NK-92 (cell line): Measurements from ENCODE around the gene RGS19.

Source experiments
- DNase-seq: peaks from one replicate; lab custom pipeline; 2025; ENCODE audit not compliant: unreplicated experiment; lab: John Stamatoyannopoulos, UW

Gene RGS19

DNA sequence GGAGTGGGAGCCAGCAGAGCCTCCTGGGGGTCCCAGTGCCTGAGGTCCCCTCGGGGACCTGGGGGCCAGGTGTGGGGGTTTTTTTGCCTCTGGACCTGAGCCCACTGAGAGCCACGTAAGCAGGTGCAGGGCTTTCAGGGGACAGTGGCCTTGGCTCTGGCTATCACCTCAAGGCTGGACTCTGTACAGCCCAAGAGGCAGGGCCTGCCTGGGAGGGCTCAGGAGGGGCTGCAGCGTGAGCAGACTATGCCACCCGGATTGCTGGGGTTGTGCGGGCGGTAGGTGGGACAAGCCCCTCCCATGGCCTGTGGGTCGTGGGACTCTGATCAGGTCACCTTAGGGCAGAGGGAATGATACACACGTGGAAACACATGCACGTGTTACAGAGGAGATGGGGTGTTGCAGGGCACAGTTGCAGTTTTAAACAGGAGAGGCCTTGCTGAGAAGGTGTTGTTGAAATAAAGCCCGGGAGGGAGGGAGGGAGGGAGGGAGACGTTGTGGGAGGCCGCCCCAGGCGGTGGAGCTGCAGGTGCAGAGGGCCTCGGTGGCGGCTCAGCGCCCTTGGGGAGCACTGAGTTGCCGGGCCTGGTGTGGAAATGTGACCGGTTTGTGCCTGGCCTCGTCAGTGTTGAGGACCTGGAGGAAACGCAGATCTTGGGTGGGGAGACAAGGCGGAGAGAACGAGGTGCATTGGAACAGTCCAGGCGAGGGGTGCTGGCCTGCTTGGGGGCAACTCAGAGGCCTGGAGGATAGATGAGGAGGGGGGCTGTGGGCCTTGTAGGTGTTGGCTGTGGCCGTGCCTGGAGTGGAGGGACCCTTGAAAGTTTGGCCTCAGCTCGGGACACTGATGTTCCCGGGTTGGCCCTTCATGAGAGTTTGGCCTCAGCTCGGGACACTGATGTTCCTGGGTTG is 14.0 kb downstream of the RGS19 start:
- no peak for DNase-seq

DNA sequence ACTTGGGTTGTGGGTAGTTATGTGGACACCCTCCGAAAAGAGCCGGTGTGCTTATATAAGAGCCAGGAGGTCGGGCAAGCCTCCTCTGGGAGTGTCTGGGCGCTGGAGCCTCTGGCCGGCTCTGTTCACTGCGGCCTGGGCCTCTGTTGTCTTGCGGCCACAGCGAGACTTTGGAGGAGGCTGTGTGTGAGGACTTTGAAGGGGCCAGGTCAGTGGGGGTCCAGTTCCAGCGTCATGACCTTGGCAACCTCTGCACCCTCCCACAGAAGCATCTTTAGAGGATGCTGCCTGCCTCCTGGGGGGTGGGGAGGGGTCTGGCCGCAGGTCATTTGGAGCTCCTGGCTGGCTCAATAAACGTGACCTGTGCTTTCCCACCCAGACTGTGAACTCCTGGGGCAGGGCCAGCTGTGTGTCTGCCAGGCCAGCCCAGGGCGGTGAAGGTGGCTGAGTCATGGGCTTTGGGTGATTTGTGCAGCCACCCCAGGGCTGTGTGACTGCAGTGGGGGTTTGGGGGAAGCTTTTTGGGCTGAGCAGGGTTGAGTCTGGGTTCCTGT is 15.1 kb downstream of the RGS19 start:
- no peak for DNase-seq

DNA sequence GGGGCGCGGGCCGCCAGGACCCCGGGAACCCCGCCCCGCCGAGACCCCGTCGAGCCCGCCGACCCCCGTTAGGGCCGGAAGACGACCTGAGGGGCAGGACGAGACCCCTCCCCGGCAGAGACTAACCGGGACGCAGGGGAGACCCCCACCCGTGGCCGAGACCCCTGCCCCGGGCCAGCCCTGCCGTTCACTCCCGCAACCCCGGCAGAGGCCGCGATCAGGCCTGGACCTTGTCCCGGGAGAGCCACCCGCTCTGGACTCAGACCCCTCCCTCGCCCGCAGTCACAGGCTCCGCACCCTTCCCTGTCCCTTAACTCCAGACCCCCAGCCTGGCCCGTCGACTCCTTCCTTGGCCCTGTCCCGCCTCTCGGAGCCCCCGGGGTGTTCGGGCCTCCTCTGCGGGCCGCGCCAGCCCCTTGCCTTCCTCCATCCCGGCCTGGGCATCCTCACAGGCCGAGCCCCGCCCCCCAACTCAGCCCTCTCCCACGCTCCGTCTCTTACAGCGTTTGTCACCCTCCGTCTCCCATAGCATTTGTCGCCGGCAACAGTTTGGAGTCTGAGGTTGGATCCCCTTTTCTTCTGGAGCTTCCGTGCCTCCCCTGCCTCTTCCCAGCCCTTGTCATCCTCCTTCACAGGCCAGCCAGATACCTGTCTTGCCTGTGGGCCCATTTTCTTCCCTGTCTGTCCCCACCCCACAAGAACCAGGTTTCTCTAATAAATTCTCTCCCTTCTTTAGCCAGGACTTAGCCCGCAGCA is 15.8 kb downstream of the RGS19 start:
- DNase-seq, result no peak

DNA sequence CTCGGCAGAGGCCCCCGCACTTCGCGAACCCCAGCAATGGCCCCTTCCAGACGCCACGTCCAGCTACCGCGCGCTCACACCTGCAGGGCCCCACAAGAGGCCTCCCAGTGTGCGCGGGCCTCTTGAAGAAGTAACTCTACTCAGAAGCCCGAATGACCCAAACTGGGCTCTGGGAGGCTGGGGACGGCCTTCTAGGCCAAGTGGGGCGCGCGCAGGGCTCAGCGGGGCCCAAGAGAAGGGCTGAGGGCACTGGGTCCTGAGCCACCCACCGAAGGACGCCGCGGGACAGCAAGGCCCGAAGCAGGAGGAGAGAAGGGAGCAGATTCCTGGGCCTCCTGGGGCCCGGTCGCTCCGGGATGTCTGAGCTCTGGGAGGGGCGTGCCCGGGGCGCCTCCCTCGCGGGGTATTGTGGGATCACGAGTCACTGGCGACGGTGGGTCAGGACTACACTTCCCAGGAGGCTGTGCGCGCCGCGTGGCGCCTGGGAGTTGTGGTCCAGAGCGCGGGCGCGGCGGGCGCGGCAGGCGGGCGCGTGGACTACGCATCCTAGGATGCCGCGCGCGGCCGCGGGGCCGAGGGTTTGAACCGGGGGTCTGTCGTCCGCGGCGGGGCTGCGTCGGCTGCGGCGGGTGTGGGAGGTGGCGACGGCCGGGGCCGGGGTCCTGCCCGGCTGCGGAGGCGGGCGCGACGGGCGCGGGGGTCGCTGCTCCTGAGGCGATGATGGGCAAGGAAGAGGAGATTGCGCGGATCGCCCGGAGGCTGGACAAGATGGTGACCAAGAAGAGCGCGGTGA is 16.5 kb downstream of the RGS19 start, which contains the start of gene TCEA2:
TCEA2 (plus strand) TSS at position 603 of the 793 bp plus-strand sequence; CDS start at position 718, 115 bp downstream.
- DNase-seq, result peak; percentile 31

DNA sequence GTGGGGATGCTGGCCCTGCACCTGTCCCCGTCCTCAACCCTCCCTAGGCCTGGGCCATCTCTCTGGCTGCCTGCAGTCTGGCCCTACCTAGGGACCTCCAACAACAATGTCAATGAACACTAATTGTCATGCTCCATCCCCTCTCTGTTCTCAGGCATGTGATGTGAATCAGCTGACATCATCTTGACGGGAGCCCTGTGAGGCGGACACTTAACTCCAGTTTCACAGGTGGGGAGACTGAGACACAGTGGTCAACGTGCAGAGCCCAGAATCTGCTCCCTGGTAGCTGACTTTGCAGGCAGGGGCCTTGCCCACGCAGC is 17.1 kb downstream of the RGS19 start:
- DNase-seq, result no peak

DNA sequence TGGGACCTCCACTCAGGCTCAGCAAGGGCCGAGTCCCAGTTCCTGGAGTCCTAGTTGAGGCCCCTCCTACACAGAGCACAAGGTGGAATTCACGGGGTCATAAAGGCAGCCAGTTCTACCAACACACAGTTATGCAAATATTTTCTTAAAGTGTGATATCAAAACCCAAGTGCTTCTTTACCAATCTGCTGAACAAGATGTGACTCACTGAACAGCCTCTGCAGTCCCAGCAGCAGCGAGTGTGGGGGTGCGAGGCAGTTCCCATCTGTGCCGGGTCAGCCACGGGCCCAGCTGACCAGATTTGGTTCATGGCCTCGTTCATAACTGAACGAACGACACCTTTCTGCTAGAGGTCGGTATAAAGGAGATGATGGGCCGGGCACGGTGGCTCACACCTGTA is 20.8 kb downstream of the RGS19 start:
- DNase-seq, result no peak

DNA sequence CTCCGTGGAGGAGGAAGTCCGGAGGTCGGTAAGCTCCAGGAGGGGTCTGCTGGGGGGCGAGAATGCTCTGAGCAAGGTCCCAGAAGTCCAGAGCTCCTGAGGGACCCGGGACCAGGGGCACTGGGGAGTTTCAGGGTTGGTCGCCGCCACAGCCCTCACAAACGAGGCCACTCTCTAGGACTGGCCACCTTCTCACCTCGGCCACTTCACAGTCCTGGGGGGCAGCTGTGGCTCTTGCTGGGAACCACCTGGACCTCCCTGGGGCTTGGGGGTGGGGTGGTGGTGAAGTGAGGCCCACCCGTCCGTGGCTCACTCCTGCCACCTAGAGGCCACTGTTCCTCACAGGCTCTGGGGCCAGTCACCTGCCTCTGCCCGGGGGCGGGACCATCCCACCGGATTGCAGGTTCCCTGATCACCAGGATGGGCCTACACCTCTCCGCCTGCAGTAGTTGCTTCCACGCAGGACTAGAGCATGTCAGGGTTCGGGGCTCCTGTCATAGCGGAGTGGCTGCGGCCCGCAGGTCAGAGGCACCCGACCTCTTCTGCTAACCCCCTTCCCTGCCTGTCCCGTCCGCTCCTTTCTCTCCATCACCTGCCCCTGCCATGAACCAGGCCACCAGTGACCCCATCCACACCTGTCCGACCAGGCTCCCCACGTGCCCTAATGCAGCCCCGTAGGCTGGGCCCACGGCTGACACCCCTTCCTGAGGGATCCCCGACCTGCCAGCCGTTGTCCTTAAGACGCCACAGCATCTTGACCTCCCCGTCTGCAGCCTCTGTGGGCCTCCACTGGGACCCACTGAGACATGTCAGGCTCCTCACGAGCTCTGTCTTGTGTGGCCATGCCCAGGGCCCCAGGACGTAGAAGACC is 21.5 kb downstream of the RGS19 start:
- no peak for DNase-seq

DNA sequence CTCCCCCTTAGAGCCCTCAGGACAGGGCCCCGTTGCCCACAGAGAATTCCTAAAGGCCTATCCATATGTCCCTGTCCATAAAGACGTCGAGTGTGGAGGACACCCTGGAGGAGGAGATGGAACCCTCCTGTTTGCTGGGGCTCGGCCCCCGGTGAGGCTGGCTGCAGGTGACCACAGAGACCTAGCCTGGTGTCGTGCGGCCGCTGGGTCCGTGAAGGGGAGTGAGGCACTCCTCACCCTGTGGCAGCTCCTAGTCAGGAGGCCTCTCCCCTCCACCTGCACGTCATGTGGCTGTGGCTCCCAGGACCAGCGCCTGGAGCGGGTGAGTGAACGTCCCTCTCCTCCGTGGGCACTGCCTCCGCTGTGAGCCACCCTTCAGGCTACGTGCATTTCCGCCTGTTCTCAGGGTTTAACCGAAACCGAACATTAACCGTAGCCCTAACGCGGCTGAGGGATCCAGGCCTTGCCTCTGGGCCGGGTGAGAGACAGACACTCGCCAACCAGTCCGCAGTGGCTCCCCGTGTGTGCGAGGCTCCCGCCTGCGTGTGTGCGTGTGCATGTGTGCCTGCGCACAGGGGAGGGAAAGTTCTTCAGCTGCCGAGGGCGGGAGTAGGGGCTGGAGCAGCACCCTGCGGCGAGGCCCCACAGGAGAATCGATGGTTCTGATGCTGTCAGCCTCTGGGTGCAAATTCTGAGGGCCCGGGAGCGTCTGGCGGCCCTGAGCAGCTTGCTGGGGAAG is 22.3 kb downstream of the RGS19 start:
- no peak for DNase-seq

DNA sequence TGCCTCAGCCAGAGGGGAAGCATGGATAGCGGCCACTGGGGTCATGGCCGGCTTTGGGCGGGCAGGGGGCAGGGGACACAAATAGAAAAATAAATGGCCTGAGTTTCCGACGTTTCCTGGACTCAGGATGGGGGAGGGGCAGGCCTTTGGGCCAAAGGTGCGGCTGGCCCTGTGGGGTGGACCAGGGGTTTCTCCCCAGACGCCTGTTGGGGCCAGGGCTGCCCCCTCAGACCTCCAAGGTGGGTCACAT is 22.8 kb downstream of the RGS19 start:
- DNase-seq, result no peak

DNA sequence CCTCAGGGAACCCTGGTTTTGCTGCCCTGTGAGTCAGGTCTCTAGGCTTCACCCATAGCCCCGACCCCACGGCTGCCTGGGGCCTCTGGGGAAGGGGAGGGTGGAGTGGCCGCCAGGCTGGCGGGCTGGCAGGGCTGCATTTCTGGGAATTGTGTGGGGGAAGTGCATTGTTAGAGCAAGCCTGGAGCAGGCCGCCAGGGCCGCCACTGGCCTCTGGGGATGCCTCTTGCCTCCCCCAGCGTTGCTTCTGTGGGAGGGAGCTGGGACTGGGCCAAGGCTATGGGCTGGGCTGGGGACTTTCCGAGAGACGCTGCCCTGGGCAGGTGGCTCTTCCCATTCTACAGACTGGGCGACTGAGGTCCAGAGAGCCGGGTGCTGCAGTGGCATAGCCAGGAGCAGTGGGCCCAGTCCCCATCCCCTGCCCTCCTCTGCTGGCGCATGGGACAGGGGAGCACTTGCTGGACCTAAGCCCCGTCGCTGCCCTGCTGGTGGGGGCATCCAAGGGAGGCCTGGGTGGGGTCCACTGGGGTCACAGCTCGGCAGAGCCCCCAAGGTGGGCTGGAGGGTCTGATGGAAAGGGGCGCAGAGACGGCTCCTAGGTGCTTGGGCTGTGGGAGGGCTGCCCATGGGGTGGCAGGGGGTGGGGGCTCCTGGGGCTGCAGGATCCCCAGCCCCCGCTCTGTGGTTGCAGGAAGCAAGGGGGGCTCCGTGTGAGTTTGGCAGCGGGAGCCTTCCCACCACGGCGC is 23.3 kb downstream of the RGS19 start:
- no peak for DNase-seq

DNA sequence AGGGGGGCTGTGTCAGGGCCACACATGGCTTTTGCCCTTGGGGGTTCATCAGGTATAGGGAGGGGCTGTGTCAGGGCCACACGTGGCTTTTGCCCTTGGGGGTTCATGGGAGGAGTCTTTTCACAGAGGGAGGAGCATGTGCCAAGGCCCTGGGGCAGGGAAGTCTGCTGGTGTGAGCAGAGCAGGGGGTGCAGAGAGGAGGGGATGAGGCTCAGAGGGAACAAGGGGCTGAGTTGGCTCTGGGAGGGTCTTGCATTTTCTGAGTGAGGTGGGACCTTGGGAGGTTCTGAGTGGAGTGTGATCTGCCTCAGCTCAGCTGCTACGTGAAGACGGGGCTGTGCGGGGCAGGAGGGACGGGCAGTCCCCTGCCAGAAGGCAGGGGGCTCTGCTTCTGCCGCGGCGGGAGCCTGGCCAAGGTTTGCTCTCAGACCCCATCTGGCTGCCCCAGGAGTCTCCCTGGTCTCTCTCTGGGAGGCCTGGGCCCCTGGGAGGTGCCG is 23.9 kb downstream of the RGS19 start:
- no peak for DNase-seq

DNA sequence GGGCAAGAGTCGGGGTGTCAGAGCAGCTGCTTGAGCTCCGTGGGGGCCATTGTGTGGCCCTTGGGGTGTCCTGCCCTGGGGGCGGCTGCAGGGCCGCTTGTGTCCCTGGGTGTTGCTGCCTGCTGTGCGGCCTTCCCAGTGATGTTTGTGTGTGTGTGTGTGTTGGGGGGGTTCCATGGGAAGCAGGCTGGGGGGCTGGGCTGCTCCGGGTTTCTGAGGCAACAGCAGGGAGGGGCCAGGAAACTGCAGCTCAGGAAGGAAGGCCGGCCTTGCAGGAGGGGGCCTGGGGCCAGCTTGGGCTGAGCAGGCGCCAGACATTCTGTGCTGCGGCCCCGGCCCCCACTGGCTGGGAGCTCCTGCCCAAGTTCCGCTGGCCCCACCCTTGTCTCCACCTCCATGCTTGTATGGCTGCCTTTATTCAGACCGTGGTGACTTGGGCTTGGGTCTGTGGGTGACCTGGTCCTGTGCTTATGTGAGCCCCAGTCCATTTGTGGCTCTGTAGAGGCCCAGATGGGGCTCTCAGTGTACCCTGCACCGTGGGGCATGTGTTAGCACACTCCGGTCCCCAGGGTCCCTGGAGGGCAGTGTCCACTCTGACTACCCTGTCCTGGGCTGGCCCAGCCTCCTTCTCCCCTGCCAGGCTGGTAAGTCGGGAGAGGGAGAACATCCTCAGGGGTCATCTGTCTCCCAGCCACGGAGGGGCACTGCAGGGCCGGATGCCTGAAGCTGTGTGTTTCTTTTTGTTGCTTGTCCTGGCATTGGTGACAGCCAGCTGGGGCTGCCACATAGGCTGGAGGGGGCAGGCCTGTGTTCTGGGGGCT is 25.3 kb downstream of the RGS19 start:
- DNase-seq, result no peak

DNA sequence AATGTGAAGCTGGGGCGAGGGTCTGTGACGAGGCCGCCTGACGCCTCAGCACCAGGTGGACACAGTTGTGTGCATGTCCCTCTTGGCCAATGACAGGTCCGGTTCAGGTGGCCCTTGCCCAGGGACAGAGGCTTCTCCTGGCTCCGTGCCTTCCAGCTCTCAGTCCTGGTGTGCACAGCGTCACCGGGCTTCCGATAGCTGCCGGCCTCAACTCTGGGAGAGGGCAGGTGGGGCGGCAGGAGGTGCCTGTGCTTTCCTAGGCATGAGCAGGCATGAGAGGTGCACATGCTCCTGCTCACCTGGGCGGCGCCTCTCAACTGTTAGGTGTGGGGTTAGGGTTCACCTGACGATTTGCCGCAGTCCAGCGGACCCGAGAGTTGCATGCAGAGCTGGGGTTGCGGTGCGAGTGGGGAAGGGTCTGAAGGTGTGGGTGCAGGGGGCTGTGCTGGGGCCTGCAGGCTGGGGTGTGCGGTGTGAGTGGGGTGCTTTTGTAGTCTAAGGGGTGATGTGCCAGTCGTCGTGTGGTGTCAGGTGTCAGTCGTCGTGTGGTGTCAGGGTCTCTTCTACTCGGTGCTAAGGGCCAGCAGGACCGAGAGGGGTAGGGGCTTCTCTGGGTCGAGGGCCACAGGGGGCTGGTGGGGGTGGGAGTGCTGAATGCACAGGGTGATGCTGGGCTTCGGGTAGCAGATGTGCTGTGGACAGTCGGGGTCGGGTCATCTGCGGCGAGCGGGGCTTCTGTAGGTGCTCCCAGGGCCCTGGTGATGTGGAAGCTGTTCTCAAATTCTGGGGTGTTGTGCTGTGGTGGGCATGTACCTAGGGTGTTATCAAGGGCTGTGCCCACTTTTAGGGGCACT is 26.1 kb downstream of the RGS19 start:
- no peak for DNase-seq

DNA sequence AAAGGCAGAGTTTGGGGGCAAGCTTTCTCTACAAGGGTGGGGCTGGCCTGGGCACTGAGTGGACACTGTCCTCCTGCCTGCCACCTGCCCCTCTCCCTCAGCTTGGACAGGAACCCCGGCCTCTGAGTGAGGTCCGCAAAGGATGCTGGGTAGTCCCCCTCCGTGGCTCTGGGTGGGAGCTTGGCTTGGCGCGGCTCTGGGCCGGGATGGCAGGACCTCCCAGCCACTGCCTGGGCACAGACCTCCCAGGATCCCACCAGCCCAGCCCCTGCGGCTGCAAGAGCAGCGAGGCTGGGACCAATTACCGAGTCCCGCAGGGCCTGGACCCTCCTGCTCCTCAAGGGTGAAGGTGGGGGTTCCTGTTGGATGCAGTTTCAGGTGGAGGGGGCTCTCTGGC is 27.0 kb downstream of the RGS19 start:
- no peak for DNase-seq

DNA sequence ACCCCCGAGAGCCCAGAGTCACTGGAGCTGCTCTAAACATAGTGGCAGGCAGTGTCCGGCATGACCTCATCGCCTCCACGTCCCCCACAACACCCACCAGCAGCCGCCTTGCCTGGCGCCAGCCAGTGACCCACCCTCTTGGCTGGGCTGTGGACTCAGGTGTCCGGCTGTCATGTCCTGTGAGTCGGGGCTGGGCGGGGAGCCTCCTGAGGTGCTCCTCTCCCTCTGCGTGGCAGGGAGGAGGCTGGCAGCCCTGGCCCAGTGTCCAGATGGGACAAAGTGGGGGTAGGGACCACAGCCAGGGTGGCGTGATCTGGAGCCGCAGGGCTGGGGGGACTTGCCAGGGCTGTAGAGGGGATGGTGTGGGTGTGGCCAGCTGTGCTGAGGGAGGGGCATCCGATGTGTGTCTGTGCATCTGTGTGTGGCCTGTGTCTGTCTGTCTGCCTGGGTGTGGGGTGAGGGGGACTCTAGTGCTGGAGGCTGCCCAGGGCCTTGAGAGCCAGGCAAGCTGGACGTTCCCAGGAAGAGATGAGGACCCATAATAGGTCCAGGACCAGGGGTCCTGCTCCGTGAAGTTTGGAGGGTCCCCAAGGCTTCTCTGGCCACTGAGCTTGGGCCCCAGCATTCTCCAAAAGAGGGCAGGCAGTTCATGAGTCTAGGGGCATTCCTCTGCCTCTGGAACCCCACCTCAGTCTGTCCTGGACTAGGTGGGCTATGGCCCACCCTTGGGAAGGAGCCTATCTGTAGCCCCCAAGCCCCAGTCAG is 27.6 kb downstream of the RGS19 start:
- no peak for DNase-seq

DNA sequence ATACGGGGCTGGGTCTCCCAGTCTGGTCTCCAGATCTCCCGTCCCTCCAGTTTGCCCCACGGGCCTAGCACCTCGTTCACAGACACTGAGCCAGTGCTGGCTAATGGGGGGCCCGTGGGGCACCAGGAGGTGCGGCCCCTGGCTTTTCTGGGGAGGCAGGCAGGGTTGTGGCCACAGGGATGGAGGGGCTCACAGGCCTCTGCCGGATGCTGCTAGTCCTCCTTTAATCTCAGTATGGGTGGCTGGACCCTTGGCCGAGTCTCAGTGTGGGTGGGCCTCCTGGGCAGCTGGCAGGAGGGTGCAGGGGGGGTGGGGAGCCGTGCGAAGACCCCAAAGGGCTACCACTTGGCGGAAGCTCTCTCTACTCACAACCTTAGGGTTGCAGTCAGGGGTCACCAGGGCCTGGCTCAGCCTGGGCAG is 28.3 kb downstream of the RGS19 start:
- no peak for DNase-seq
